ENCODE results near the gene KLHL29. TPM values are rescaled to one million over a fixed set of nuclear protein-coding genes. Genes with fewer than 3 reads are reported as not detected.
A peak's percentile ranks its signal among the peaks of the same experiment; 100 is the strongest.

Gene KLHL29
- total RNA-seq, 1 experiment from 2014 or later = 16.7 TPM

DNA sequence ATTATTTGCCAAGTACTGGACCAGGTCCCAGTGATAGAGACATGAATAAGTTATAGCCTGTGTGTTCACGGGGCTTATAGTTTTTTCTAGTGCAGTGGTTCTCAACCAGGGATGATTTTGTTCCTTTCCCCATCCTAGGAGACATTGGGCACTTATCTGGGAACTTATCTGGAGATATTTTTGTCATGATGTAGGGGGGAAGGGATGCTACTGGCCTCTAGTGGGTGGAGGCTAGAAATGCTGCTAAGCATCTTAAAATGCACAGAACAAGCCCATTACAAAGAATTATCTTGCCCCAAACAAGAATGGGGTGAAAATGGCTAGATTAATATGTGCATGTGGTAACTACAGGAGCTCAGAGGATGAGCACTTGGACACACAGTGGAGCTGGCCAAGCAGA, 75.2 kb downstream of the KLHL29 start:
- 0 out of 2 replicates have a peak, but pooled peaks cover 1% of the 10 kb centered on the region for H4K20me1 ChIP-seq (ENCODE audit: insufficient read depth)
- H3K79me2 ChIP-seq (ENCODE audit: insufficient read depth, low read length) = no peaks in the 10 kb centered on the region
- TF ChIP-seq RAD21 (IDR thresholded peaks at IDR 0.05; ENCODE audit: low read depth) (peak; percentile 59), MAX (IDR thresholded peaks at IDR 0.05) (no peak), EZH2phosphoT487 (IDR thresholded peaks at IDR 0.05; ENCODE audit: borderline replicate concordance) (no peak), CBX3 (IDR thresholded peaks at IDR 0.05; ENCODE audit: low read depth) (0 out of 2 replicates have a peak, but pooled peaks have one; percentile 16), POLR2AphosphoS5 (IDR thresholded peaks at IDR 0.05; ENCODE audit: low read depth, low read length) (no peak)
- TF ChIP-seq, protein P1, sequence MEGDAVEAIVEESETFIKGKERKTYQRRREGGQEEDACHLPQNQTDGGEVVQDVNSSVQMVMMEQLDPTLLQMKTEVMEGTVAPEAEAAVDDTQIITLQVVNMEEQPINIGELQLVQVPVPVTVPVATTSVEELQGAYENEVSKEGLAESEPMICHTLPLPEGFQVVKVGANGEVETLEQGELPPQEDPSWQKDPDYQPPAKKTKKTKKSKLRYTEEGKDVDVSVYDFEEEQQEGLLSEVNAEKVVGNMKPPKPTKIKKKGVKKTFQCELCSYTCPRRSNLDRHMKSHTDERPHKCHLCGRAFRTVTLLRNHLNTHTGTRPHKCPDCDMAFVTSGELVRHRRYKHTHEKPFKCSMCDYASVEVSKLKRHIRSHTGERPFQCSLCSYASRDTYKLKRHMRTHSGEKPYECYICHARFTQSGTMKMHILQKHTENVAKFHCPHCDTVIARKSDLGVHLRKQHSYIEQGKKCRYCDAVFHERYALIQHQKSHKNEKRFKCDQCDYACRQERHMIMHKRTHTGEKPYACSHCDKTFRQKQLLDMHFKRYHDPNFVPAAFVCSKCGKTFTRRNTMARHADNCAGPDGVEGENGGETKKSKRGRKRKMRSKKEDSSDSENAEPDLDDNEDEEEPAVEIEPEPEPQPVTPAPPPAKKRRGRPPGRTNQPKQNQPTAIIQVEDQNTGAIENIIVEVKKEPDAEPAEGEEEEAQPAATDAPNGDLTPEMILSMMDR (IDR thresholded peaks at IDR 0.05 in 2 of 3, conservative IDR thresholded peaks at IDR 0.05 in 1 of 3; ENCODE audit: borderline replicate concordance in 1 of 3, insufficient read depth in 1 of 3, low read depth in 2 of 3, low read length in 2 of 3) = peak; percentile 32 to 72 (median 71); a peak in 4 of 6 replicates
- no peak overlapping the region for H3K9ac ChIP-seq (ENCODE audit: low read length)
- no peaks in the 10 kb centered on the region for H3K36me3 ChIP-seq (ENCODE audit: control insufficient read depth in 1 of 2, insufficient read depth in 2 of 2, low read length in 2 of 2)
- ChIA-PET POLR2A (no interaction called here), RAD21 (ENCODE audit: low non-redundant PET in 1 of 2, low total read pairs in 2 of 2, uncharacterized antibody in 2 of 2, unreplicated experiment in 2 of 2) (no interaction called here), CTCF (no interaction called here)
- peaks cover 0 to 1% of the 10 kb centered on the region in 2 experiments; a peak in 1 of 4 replicates for H3K4me1 ChIP-seq (ENCODE audit: control insufficient read depth in 1 of 2, insufficient read depth in 2 of 2, low read length in 2 of 2)
- intact Hi-C loops (cut with micrococcal nuclease) = loop anchor here (5.0 kb wide), 1 partner anchor 263 kb away; no protein-coding TSS in a partner anchor
- no TSS peak for BruUV-seq (replicated peaks)
- H3K27me3 ChIP-seq (ENCODE audit: insufficient read depth, low read length) = no peaks in the 10 kb centered on the region
- H3K9me2 ChIP-seq (ENCODE audit: insufficient read depth) = no peaks in the 10 kb centered on the region
- H3K27ac ChIP-seq (ENCODE audit: low read depth, low read length) = no peak overlapping the region
- peak; percentile 86 for ATAC-seq
- peak; percentile 13 for DNase-seq (ENCODE audit: low read depth, low spot score)
- H3K9me3 ChIP-seq (ENCODE audit: control insufficient read depth in 1 of 2, insufficient read depth in 1 of 2, low read depth in 1 of 2, low read length in 2 of 2) = no peaks in the 10 kb centered on the region
- H3K4me2 ChIP-seq (ENCODE audit: low read length) = no peak overlapping the region
- no peak overlapping the region for H3K4me3 ChIP-seq (replicated peaks in 1 of 2; ENCODE audit: low read depth in 1 of 2, low read length in 2 of 2)
- H2AFZ ChIP-seq (ENCODE audit: low read depth, low read length, poor library complexity, severe bottlenecking) = no peak overlapping the region

GRCh38 chr2:23460993-23461392, 76.0 kb downstream of the KLHL29 start:
- RAD21 ChIA-PET (ENCODE audit: low non-redundant PET in 1 of 2, low total read pairs in 2 of 2, uncharacterized antibody in 2 of 2, unreplicated experiment in 2 of 2) = no interaction called here
- no peak for ATAC-seq
- DNase-seq (ENCODE audit: low read depth, low spot score) = no peak
- Histone ChIP-seq H3K36me3 (ENCODE audit: control insufficient read depth in 1 of 2, insufficient read depth in 2 of 2, low read length in 2 of 2) (no peaks in the 10 kb centered on the region), H2AFZ (ENCODE audit: low read depth, low read length, poor library complexity, severe bottlenecking) (no peak overlapping the region), H3K27me3 (ENCODE audit: insufficient read depth, low read length) (no peaks in the 10 kb centered on the region), H3K79me2 (ENCODE audit: insufficient read depth, low read length) (no peaks in the 10 kb centered on the region), H3K27ac (ENCODE audit: low read depth, low read length) (no peak overlapping the region), H3K9me2 (ENCODE audit: insufficient read depth) (no peaks in the 10 kb centered on the region), H3K4me1 (ENCODE audit: control insufficient read depth in 1 of 2, insufficient read depth in 2 of 2, low read length in 2 of 2) (no peaks in the 10 kb centered on the region), H4K20me1 (ENCODE audit: insufficient read depth) (no peaks in the 10 kb centered on the region), H3K9me3 (ENCODE audit: control insufficient read depth in 1 of 2, insufficient read depth in 1 of 2, low read depth in 1 of 2, low read length in 2 of 2) (no peaks in the 10 kb centered on the region), H3K4me3 (replicated peaks in 1 of 2; ENCODE audit: low read depth in 1 of 2, low read length in 2 of 2) (no peak overlapping the region), H3K4me2 (ENCODE audit: low read length) (no peak overlapping the region), H3K9ac (ENCODE audit: low read length) (no peak overlapping the region)
- TF ChIP-seq EGR1 (IDR thresholded peaks at IDR 0.05; ENCODE audit: low read depth) (no peak), ELF1 (IDR thresholded peaks at IDR 0.05; ENCODE audit: borderline replicate concordance, low read depth) (no peak), FOSL1 (IDR thresholded peaks at IDR 0.05; ENCODE audit: low read depth) (no peak), ATF3 (IDR thresholded peaks at IDR 0.05) (no peak), CEBPB (IDR thresholded peaks at IDR 0.05; ENCODE audit: low read depth) (no peak), ZFX (IDR thresholded peaks at IDR 0.05) (no peak), RAD21 (IDR thresholded peaks at IDR 0.05; ENCODE audit: low read depth) (no peak), ZNF274 (IDR thresholded peaks at IDR 0.05; ENCODE audit: low read depth, low read length) (no peak), SIN3A (IDR thresholded peaks at IDR 0.05; ENCODE audit: low read depth) (no peak), SP1 (IDR thresholded peaks at IDR 0.05; ENCODE audit: low read depth) (no peak), JUND (IDR thresholded peaks at IDR 0.05) (no peak)
- POLR2A ChIA-PET = no interaction called here
- CTCF ChIA-PET = no interaction called here
- intact Hi-C loops (cut with micrococcal nuclease) = loop anchor here (5.0 kb wide), 1 partner anchor 264 kb away; no protein-coding TSS in a partner anchor
- BruUV-seq (replicated peaks) = no TSS peak
